Measurements from ENCODE around the gene ATP8B1. TPM values are rescaled to one million over a fixed set of nuclear protein-coding genes. Genes with fewer than 3 reads are reported as not detected.
A peak's percentile ranks its signal among the peaks of the same experiment; 100 is the strongest.

The ATP8B1 gene
- total and polyA plus RNA-seq, 2 experiments from 2014 or later, result 7.9 to 38.4 TPM

GRCh38 chr18:57833441-57834101 is 30.5 kb upstream of the ATP8B1 start:
- Histone ChIP-seq H3K9me3 (ENCODE audit: low read depth) (no peaks in the 10 kb centered on the region), H3K36me3 (replicated peaks; ENCODE audit: insufficient read depth, low read depth) (no peaks in the 10 kb centered on the region), H3K79me2 (no peaks in the 10 kb centered on the region), H4K20me1 (ENCODE audit: insufficient read depth, poor library complexity, severe bottlenecking) (no peaks in the 10 kb centered on the region), H3K27ac (peak overlapping the region; percentile 64), H3K9me2 (replicated peaks; ENCODE audit: insufficient read depth) (no peaks in the 10 kb centered on the region), H3K4me2 (peak overlapping the region; percentile 35), H3K4me1 (ENCODE audit: insufficient read depth) (peaks cover 3% of the 10 kb centered on the region), H3K4me3 (no peak overlapping the region), H3K27me3 (no peaks in the 10 kb centered on the region), H2AFZ (no peak overlapping the region)
- TF ChIP-seq EZH2phosphoT487 (IDR thresholded peaks at IDR 0.05; ENCODE audit: low read depth, severe bottlenecking, unreplicated experiment) (no peak), EZH2 (IDR thresholded peaks at IDR 0.05; ENCODE audit: borderline replicate concordance) (no peak)
- TF ChIP-seq, protein P1, sequence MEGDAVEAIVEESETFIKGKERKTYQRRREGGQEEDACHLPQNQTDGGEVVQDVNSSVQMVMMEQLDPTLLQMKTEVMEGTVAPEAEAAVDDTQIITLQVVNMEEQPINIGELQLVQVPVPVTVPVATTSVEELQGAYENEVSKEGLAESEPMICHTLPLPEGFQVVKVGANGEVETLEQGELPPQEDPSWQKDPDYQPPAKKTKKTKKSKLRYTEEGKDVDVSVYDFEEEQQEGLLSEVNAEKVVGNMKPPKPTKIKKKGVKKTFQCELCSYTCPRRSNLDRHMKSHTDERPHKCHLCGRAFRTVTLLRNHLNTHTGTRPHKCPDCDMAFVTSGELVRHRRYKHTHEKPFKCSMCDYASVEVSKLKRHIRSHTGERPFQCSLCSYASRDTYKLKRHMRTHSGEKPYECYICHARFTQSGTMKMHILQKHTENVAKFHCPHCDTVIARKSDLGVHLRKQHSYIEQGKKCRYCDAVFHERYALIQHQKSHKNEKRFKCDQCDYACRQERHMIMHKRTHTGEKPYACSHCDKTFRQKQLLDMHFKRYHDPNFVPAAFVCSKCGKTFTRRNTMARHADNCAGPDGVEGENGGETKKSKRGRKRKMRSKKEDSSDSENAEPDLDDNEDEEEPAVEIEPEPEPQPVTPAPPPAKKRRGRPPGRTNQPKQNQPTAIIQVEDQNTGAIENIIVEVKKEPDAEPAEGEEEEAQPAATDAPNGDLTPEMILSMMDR (IDR thresholded peaks at IDR 0.05; ENCODE audit: poor library complexity), result no peak
- 58% methylated on average over 8 of the region's 8 CpGs for WGBS (ENCODE audit: low lambda C conversion rate, missing lambda C conversion rate)
- peak; percentile 75 for DNase-seq (ENCODE audit: low spot score)

- Histone ChIP-seq H2AFZ (no peak overlapping the region), H3K27ac (peak overlapping the region; percentile 41), H3K9me2 (replicated peaks; ENCODE audit: insufficient read depth) (no peaks in the 10 kb centered on the region), H3K4me3 (no peak overlapping the region), H3K36me3 (replicated peaks; ENCODE audit: insufficient read depth, low read depth) (no peaks in the 10 kb centered on the region), H3K27me3 (no peaks in the 10 kb centered on the region), H3K4me1 (ENCODE audit: insufficient read depth) (peaks cover 3% of the 10 kb centered on the region), H3K9me3 (ENCODE audit: low read depth) (no peaks in the 10 kb centered on the region), H3K4me2 (peak overlapping the region; percentile 35), H4K20me1 (ENCODE audit: insufficient read depth, poor library complexity, severe bottlenecking) (no peaks in the 10 kb centered on the region), H3K79me2 (no peaks in the 10 kb centered on the region)
- DNase-seq (ENCODE audit: low spot score), result no peak
- TF ChIP-seq, protein P1 (IDR thresholded peaks at IDR 0.05; ENCODE audit: poor library complexity), result no peak
- TF ChIP-seq EZH2phosphoT487 (IDR thresholded peaks at IDR 0.05; ENCODE audit: low read depth, severe bottlenecking, unreplicated experiment) (no peak), EZH2 (IDR thresholded peaks at IDR 0.05; ENCODE audit: borderline replicate concordance) (no peak)
- 92% methylated on average over 2 of the region's 2 CpGs for WGBS (ENCODE audit: low lambda C conversion rate, missing lambda C conversion rate)
Observed at GRCh38 chr18:57832730-57833129, 29.6 kb upstream of the ATP8B1 start.

DNA sequence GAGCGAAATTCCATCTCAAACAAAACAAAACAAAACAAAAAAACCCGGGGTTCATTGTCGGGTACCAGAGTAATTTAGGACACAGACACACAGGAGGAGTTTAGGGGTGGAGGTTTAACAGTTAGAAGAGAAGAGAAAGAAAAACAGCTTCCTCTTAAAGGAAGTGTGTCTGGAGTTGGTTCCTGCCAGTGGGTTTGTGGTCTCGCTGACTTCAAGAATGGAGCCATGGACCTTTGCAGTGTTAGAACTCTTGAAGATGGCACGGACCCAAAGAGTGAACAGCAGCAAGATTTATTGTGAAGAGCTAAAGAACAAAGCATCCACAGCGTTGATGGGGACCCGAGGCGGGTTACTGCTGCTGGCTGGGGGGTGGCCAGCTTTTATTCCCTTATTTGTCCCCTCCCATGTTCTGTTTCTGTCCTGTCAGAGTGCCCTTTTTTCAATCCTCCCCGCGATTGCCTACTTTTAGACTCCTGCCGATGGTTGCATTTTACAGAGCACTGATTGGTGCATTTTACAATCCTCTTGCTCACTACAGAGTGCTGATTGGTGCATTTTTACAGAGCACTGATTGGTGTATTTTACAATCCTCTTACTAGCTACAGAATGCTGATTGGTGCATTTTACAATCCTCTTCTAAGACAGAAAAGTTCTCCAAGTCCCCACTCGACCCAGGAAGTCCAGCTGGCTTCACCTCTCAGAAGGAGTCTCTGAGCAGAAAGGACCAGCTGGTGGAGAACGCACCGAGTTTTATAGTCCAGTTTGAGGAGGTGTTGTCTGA is 28.7 kb upstream of the ATP8B1 start:
- no peaks in the 10 kb centered on the region for H3K79me2 ChIP-seq
- no peak overlapping the region for H3K4me2 ChIP-seq
- H3K36me3 ChIP-seq (replicated peaks; ENCODE audit: insufficient read depth, low read depth), result no peaks in the 10 kb centered on the region
- H3K27ac ChIP-seq, result no peak overlapping the region
- no peaks in the 10 kb centered on the region for H3K9me3 ChIP-seq (ENCODE audit: low read depth)
- H2AFZ ChIP-seq, result no peak overlapping the region
- H3K4me3 ChIP-seq, result no peak overlapping the region
- no peaks in the 10 kb centered on the region for H4K20me1 ChIP-seq (ENCODE audit: insufficient read depth, poor library complexity, severe bottlenecking)
- no peak for DNase-seq (ENCODE audit: low spot score)
- no peaks in the 10 kb centered on the region for H3K27me3 ChIP-seq
- H3K4me1 ChIP-seq (ENCODE audit: insufficient read depth), result peaks cover 3% of the 10 kb centered on the region
- TF ChIP-seq EZH2 (IDR thresholded peaks at IDR 0.05; ENCODE audit: borderline replicate concordance) (no peak), EZH2phosphoT487 (IDR thresholded peaks at IDR 0.05; ENCODE audit: low read depth, severe bottlenecking, unreplicated experiment) (no peak)
- TF ChIP-seq, protein P1 (IDR thresholded peaks at IDR 0.05; ENCODE audit: poor library complexity), result no peak
- WGBS (ENCODE audit: low lambda C conversion rate, missing lambda C conversion rate), result 88% methylated on average over 14 of the region's 14 CpGs
- H3K9me2 ChIP-seq (replicated peaks; ENCODE audit: insufficient read depth), result no peaks in the 10 kb centered on the region

Data from hepatocyte (in vitro differentiated cells).